ENCODE results near the gene ADAMTS2.
"Not testable (repeated sequence)": the region's sequence is repeated elsewhere in the genome, so short reads cannot be mapped to it uniquely, and the experiment has no call there.

ADAMTS2 gene

GRCh38 chr5:179120951-179121666 is 224.2 kb downstream of the ADAMTS2 start:
- DNase-seq = peak; percentile 46

DNA sequence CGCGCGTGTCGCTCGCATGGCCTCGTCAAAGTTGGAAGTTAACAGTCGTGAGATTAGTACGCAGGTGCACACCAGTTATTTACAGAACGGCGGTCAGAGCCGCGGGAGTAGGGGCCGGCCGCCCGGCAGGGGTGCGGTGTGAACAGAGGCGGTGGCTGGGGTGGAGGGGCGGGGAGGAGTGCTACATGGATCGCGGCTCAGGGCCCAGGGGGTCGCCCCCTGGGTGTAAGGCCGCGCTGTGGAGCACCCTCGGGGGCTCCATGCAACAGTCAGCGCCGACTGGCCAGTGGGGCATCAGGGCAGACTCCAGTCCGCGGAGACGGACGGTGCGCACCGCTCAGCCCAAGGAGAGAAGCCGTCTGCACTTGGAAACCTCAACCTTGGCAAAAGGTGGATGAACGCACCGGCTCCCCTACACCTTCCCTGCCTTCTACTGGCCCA is 224.8 kb downstream of the ADAMTS2 start:
- peak; percentile 37 for DNase-seq

DNA sequence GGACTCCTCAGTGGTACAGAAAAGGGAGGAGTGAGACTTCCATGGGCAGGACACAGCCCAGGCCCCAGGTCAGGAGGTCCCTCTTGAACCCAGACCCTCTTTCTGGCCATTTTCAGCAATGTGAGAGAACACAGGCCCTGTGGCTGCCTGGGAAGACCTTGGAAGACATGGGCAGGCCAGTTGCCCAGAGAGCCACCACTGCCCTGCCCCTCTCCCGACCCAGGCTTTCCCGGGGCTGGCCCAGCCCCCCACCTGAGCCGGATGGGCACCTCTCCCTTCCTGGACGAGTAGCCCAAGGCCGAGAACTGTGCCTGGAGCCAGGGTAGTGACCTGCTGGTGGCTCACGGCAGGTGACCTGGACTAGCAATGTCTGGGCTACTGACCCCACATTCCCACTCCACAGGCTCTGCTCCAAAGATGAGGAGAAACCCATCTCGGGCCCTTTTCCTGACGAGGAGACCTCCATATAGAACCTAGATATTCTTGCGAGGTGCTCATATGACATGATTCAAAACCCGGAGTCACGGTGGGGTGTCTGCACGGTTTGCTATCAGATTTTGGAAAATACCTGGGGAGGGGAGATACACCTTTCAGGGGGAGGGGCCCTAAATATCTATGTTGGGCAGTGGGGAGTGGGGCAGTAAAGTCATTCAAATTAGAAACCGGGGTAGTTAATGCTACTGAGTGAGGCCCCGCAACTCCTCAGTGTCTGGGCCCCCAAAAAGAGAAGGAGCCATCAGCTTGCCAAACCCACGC is 225.7 kb downstream of the ADAMTS2 start:
- DNase-seq = peak; percentile 32

DNA sequence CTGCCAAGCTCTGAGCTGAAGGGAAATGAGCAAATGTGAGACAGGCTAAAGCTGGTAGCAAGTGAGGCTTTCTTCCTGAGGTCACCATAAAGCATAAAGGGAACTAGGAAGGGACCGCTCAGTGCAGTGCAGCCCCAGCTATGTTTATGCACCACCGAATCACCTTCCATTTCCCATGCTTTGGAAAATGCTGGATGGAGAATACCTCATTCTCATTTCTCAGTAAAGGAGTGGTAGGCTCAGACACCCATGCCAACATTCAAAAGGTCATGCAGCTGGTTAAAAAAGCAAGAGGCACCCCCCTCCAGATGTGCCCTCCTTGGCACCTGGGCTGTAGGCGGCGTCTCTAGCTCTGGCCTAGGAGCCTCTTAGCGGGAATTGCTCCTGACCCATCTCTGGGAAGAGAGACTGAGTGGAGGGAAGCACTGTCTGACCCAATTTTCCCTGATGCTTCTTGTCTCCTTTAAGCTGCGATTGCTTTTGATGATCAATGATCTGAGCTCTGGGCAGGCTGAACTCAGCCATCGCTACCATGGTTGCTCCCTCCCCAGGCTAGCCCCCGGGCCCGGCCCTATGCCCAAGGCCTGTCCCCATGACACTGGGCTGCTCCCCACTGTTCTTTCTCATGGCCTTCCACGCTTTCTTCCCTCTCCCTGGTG is 226.4 kb downstream of the ADAMTS2 start:
- peak; percentile 15 for DNase-seq

- DNase-seq = no peak
Observed at GRCh38 chr5:179118338-179118737, 226.9 kb downstream of the ADAMTS2 start.

- DNase-seq = peak; percentile 32
Observed at GRCh38 chr5:179115845-179116524, 229.3 kb downstream of the ADAMTS2 start.

- DNase-seq = no peak
Observed at GRCh38 chr5:179115307-179115706, 230.0 kb downstream of the ADAMTS2 start.

DNA sequence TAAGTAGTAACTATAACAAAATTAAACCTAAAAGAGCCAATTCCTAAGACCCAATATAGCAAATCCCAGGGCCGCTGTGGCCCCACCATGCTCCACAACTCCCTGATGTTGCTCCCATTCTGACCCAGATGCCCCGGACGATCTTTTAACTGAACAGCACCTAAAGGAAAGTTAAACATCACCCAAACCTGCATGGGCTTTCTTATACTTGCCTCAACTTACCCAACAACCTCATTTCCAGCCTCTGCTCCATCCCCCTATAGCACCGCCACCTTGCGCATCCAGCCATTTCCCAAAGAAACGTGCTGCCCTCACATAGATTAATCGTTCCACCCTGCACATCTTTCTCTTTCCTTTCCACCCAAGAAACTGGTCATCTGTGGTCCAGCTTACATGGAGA is 230.5 kb downstream of the ADAMTS2 start:
- no peak for DNase-seq

DNA sequence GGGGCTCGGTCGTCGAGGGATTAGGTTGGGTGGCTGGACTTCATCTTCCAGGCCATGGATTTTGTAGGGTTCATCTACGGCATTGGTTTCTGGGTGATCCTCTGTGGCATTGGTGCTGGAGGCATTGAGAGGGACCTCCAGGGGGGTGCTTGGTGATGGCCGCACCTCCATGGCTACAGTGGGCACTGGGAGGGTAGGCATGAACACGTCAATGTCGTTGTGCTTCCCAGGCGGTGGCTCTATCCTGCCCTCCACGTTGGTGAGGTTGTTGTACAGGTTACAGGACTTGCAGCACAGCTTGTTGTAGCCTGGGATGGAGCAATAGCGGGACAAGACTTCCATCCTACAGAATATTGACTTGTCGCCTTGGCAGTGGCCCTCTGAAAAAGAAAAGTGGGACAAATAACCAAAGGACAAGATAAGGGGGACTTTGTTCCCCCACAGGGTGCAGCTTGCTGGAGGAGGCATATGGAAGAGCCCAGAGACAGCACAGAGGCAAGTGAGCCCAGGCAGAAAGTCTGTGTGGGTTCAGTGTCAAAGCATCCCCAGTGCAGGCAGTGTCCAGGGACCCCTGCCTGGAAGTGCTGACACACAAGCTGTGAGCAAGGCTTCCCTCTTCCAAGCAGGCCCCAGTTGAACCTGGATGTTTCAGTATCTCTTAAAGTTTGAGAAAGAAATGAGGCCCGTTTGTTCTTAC is 231.2 kb downstream of the ADAMTS2 start:
- peak; percentile 18 for DNase-seq

- no peak for DNase-seq
Observed at GRCh38 chr5:179113143-179113530, 232.1 kb downstream of the ADAMTS2 start.

- DNase-seq = peak; percentile 21
Observed at GRCh38 chr5:179112469-179113142, 232.7 kb downstream of the ADAMTS2 start.

- DNase-seq = peak; percentile 20
Observed at GRCh38 chr5:179111267-179112207, 233.7 kb downstream of the ADAMTS2 start.

DNA sequence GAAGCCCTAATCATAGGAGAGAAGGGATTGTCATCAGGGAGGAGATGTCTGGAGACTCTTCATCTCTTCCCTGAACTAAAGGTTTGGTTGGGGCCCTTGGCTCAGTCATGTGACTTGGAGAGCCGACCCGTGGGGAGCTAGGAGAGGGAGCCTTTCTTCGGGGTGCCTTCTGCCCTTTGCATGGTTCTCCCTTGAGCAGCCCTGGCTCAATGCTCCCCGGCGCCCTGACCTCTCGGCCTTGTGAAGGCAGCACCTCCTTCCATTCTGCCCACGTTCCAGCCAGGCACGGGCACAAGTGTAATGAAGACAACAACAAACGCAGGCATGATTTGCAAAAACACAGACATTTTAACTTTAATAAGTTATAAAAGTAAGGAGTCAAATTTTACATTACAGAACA is 234.7 kb downstream of the ADAMTS2 start:
- DNase-seq = peak; percentile 29

GRCh38 chr5:179101282-179101681 is 244.0 kb downstream of the ADAMTS2 start:
- DNase-seq = not testable (repeated sequence)

DNA sequence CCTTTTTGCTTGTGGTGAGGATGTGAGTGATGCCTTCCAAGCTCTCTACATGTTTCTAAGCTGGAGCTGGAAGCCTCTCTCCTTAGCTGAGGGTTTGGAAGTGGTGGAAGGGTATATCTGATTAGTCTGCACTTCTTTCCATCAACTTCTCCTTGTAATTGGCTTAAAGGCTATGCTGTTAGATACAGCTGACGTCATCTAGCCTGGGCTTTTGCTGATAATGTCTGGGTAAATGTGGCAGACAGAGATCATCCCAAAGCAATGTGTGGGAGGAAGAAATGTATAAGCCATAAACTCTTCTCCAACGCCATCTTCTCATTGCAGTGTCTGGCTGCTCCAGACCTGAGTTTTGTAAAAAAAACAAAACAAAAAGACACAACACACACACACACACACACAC is 255.8 kb downstream of the ADAMTS2 start:
- DNase-seq = no peak

- DNase-seq = no peak
Observed at GRCh38 chr5:179080724-179081123, 264.5 kb downstream of the ADAMTS2 start.

DNA sequence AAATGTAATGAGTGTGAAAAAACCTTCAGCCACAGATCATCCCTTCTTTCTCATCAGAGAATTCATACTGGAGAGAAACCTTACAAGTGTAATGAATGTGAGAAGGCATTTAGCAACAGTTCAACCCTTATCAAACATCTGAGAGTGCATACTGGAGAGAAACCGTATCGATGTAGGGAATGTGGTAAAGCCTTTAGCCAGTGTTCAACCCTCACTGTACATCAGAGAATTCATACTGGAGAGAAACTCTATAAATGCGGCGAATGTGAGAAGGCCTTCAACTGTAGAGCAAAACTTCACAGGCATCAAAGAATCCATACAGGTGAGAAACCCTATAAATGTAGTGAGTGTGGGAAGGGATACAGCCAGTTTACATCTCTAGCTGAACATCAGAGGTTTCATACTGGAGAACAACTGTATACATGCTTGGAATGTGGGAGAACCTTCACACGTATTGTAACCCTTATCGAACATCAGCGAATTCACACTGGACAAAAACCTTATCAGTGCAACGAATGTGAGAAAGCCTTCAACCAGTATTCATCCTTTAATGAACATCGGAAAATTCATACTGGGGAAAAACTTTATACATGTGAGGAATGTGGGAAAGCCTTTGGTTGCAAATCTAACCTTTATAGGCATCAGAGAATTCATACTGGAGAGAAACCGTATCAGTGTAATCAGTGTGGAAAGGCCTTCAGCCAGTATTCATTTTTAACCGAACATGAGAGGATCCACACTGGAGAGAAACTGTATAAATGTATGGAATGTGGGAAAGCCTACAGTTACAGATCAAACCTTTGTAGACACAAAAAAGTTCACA is 265.9 kb downstream of the ADAMTS2 start:
- no peak for DNase-seq

DNA sequence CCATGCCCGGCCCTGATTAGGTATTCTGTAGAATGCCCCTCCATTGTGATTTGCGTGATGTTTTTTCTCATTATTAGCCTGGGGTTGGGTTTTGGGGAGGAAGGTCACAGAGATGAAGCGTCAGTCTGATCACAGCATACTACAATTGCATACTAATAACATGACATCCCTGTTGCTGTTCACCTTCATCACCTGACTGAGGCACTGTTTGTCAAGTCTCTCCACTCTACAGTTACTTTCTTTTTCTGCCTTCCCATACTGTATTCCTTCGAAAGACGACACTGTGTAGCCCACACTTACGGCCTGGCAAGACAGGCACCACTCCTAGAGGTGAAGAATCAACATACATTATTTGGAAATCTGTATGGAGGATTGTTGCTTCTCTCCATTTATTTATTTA is 279.6 kb downstream of the ADAMTS2 start:
- DNase-seq = no peak

DNA sequence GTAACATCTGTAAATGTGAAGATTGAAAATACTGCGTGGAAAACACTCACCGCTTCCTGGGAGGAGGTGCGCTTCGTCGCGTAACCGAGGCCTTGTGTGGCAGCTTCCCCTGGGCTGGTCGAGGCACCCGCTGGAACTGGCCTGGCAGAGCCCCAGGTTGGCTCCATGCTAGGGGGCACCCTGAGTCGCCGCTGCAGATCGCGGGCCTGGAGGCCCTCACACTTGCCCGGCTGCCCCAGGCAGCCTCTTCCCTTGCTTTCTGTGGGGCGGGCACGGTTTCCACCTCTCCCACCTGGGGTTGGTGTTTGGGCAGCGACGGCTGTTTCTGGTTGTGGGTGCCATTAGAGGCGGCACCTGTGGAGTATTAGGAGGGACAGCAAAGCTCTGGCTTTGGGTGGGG is 284.2 kb downstream of the ADAMTS2 start:
- no peak for DNase-seq

Data from islet precursor cell (in vitro differentiated cells).